HEK293 (cell line): Measurements from ENCODE around the gene CSNK1G2.

Experiments used
- CTCF ChIA-PET: fragments of 350-600 bp; formaldehyde crosslinking; extraction: SDS; loops from one replicate; lab custom pipeline; 2021; ENCODE audit warnings: antibody characterized with exemption; lab: Yijun Ruan, JAX
- POLR2A ChIA-PET: fragments of 300-600 bp; formaldehyde crosslinking; extraction: SDS; loops from one replicate; lab custom pipeline; 2020; ENCODE audit warnings: antibody characterized with exemption, inconsistent platforms; lab: Yijun Ruan, JAX
- H3K27ac ChIP-seq: fragments of 200-500 bp; sonication (Bioruptor generic); 2 replicates; pipeline ENCODE4 v1.5.1; 2014; ENCODE audit warnings: low read depth, low read length, control low read depth, inconsistent platforms; ENCODE audit errors: extremely low read depth
- H3K36me3 ChIP-seq, 2 experiments: fragments of 200-500 bp in 1 of 2; sonication (Bioruptor generic) in 1 of 2; 1 replicate in 1 of 2; 2 replicates in 1 of 2; pipeline ENCODE4 v1.5.1; 2014 to 2017; ENCODE audit warnings: inconsistent platforms in 2 of 2, low read length in 2 of 2; ENCODE audit not compliant: control insufficient read depth in 2 of 2, insufficient read depth in 1 of 2
- H3K4me1 ChIP-seq: fragments of 200-500 bp; sonication (Bioruptor generic); 2 replicates; pipeline ENCODE4 v1.5.1; 2014; ENCODE audit warnings: mild to moderate bottlenecking, low read length, inconsistent platforms; ENCODE audit not compliant: control insufficient read depth, insufficient read depth
- H3K4me3 ChIP-seq: 2 replicates; pipeline ENCODE4 v1.5.1; 2011; ENCODE audit warnings: low read depth, mild to moderate bottlenecking, control low read depth, low read length, moderate library complexity
- H3K9me3 ChIP-seq: fragments of 200-500 bp; sonication (Bioruptor generic); 2 replicates; pipeline ENCODE4 v1.5.1; 2014; ENCODE audit warnings: low read depth, low read length, inconsistent platforms; ENCODE audit not compliant: control insufficient read depth, insufficient read depth
- BCL11A ChIP-seq: fragments of 450-650 bp; formaldehyde crosslinking; IDR thresholded peaks from 2 replicates; pipeline ENCODE4 v1.5.1; 2016; ENCODE audit warnings: low read depth, missing biosample characterization, missing genetic modification characterization
- ELK4 ChIP-seq: IDR thresholded peaks from 2 replicates; pipeline ENCODE4 v1.6.1; 2011; ENCODE audit warnings: mild to moderate bottlenecking, low read depth, low read length, borderline replicate concordance
- KLF1 ChIP-seq: fragments of 450-650 bp; formaldehyde crosslinking; IDR thresholded peaks from 2 replicates; pipeline ENCODE4 v1.5.1; 2016; ENCODE audit warnings: missing biosample characterization, missing genetic modification characterization
- KLF8 ChIP-seq: fragments of 450-650 bp; formaldehyde crosslinking; IDR thresholded peaks from 2 replicates; pipeline ENCODE4 v1.5.1; 2016; ENCODE audit warnings: missing biosample characterization, missing genetic modification characterization
- OSR2 ChIP-seq: fragments of 450-650 bp; formaldehyde crosslinking; IDR thresholded peaks from 2 replicates; pipeline ENCODE4 v1.5.1; 2016; ENCODE audit warnings: missing biosample characterization, missing genetic modification characterization
- SALL2 ChIP-seq: fragments of 450-650 bp; formaldehyde crosslinking; IDR thresholded peaks from 2 replicates; pipeline ENCODE4 v1.5.0; 2017; ENCODE audit warnings: missing biosample characterization, mild to moderate bottlenecking, missing genetic modification characterization, borderline replicate concordance
- SETDB1 ChIP-seq: IDR thresholded peaks from one replicate; pipeline ENCODE4 v1.6.1; 2017; ENCODE audit warnings: mild to moderate bottlenecking, low read length, moderate library complexity, mixed read lengths; ENCODE audit not compliant: insufficient read length
- ZBTB8A ChIP-seq: fragments of 450-650 bp; formaldehyde crosslinking; IDR thresholded peaks from 2 replicates; pipeline ENCODE4 v1.5.1; 2016; ENCODE audit warnings: missing biosample characterization, missing genetic modification characterization
- ZNF202 ChIP-seq: fragments of 450-650 bp; formaldehyde crosslinking; IDR thresholded peaks from 2 replicates; pipeline ENCODE4 v1.5.1; 2016; ENCODE audit warnings: missing biosample characterization, missing genetic modification characterization, borderline replicate concordance
- ZNF280C ChIP-seq: fragments of 450-650 bp; formaldehyde crosslinking; IDR thresholded peaks from 2 replicates; pipeline ENCODE4 v1.5.1; 2016; ENCODE audit warnings: missing biosample characterization, missing genetic modification characterization
- ZNF324 ChIP-seq: fragments of 450-650 bp; formaldehyde crosslinking; IDR thresholded peaks from 2 replicates; pipeline ENCODE4 v1.5.1; 2016; ENCODE audit warnings: missing biosample characterization, missing genetic modification characterization
- ZNF350 ChIP-seq: fragments of 450-650 bp; formaldehyde crosslinking; IDR thresholded peaks from 2 replicates; pipeline ENCODE4 v1.5.0; 2017; ENCODE audit warnings: missing biosample characterization, mild to moderate bottlenecking, missing genetic modification characterization
- ZNF366 ChIP-seq: fragments of 450-650 bp; formaldehyde crosslinking; conservative IDR thresholded peaks from 2 replicates; pipeline ENCODE4 v1.5.1; 2016; ENCODE audit warnings: missing biosample characterization, missing genetic modification characterization
- ZNF391 ChIP-seq: fragments of 450-650 bp; formaldehyde crosslinking; IDR thresholded peaks from 2 replicates; pipeline ENCODE4 v1.5.1; 2016; ENCODE audit warnings: low read depth, missing biosample characterization, missing genetic modification characterization, borderline replicate concordance
- ZNF560 ChIP-seq: fragments of 450-650 bp; formaldehyde crosslinking; IDR thresholded peaks from 2 replicates; pipeline ENCODE4 v1.5.1; 2017; ENCODE audit warnings: missing biosample characterization, missing genetic modification characterization, borderline replicate concordance
- ZNF580 ChIP-seq: fragments of 450-650 bp; formaldehyde crosslinking; IDR thresholded peaks from 2 replicates; pipeline ENCODE4 v1.5.1; 2016; ENCODE audit warnings: missing biosample characterization, missing genetic modification characterization
- ZNF660 ChIP-seq: fragments of 450-650 bp; IDR thresholded peaks from 2 replicates; pipeline ENCODE4 v1.5.1; 2018; ENCODE audit warnings: missing biosample characterization, mild to moderate bottlenecking, missing genetic modification characterization
- ZNF785 ChIP-seq: fragments of 450-650 bp; formaldehyde crosslinking; IDR thresholded peaks from 2 replicates; pipeline ENCODE4 v1.5.1; 2016; ENCODE audit warnings: missing biosample characterization, missing genetic modification characterization
- ZSCAN30 ChIP-seq: fragments of 450-650 bp; IDR thresholded peaks from 2 replicates; pipeline ENCODE4 v1.5.1; 2018; ENCODE audit warnings: missing biosample characterization, mild to moderate bottlenecking, missing genetic modification characterization, moderate library complexity
- TF ChIP-seq, protein P1 (sequence below): fragments of 450-650 bp; formaldehyde crosslinking; IDR thresholded peaks from 2 replicates; pipeline ENCODE4 v1.5.1; 2017; ENCODE audit warnings: missing biosample characterization, missing genetic modification characterization
- TF ChIP-seq, protein P2 (sequence below): fragments of 450-650 bp; formaldehyde crosslinking; IDR thresholded peaks from 2 replicates; pipeline ENCODE4 v1.5.1; 2017; ENCODE audit warnings: missing biosample characterization, missing genetic modification characterization
- TF ChIP-seq, protein P3 (sequence below): fragments of 450-650 bp; formaldehyde crosslinking; IDR thresholded peaks from 2 replicates; pipeline ENCODE4 v1.5.1; 2016; ENCODE audit warnings: missing biosample characterization, missing genetic modification characterization

The CSNK1G2 gene

DNA sequence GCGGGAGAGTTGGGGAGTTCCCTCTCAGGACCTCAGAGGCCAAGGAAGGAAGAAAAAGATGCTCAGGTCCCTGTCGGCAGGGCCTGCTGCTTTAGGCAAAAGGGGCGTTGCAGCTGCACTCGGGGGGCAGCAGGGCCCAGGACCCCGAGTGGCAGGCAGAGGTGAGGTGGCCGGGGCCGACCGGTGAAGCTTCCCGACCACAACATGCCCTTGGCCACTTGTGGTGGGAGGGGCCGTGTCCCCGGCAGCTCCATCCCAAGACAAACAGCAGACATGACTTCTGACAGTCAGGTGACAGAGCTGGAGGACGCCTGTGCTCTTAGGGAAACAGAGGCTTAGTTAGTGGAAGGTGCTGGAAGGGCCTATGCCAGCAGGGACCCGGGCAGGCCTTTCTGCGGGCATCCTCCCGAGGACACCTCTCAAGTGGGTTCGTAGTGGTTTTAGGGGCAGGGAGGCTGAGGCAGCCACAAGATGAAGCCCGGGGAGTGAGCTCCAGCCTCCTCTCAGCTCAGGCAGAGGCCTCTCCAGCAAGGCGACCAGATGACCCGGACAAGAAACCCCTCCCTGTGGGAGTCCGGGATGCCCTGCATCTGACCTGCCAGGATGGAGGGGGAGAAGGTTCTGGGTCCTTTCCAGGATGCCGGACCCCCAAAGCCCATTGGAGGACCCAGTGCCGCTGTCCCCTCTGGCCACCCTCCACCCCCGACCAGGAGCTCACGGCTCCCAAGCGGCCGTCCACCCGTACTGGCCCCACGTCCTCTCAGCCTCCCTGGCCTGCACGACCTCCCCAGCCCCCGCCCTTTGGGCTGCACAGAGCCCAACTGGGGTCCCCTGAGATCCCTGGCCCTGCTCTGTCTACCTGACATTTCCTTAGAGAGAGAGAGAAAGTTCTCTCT lies 50.3 kb downstream of the CSNK1G2 start (continued):
- TF ChIP-seq, protein P1, sequence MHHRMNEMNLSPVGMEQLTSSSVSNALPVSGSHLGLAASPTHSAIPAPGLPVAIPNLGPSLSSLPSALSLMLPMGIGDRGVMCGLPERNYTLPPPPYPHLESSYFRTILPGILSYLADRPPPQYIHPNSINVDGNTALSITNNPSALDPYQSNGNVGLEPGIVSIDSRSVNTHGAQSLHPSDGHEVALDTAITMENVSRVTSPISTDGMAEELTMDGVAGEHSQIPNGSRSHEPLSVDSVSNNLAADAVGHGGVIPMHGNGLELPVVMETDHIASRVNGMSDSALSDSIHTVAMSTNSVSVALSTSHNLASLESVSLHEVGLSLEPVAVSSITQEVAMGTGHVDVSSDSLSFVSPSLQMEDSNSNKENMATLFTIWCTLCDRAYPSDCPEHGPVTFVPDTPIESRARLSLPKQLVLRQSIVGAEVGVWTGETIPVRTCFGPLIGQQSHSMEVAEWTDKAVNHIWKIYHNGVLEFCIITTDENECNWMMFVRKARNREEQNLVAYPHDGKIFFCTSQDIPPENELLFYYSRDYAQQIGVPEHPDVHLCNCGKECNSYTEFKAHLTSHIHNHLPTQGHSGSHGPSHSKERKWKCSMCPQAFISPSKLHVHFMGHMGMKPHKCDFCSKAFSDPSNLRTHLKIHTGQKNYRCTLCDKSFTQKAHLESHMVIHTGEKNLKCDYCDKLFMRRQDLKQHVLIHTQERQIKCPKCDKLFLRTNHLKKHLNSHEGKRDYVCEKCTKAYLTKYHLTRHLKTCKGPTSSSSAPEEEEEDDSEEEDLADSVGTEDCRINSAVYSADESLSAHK: no peak
- no peak for TF ChIP-seq ZNF391
- no peak for TF ChIP-seq BCL11A (tag by site-specific recombination)
- no peak for TF ChIP-seq ELK4
- TF ChIP-seq ZNF280C (tag by site-specific recombination): no peak
- no peak for TF ChIP-seq ZNF580 (tag by site-specific recombination)
- no peak for TF ChIP-seq ZNF202 (tag by site-specific recombination)
- no peak for TF ChIP-seq ZNF366 (tag by site-specific recombination)

DNA sequence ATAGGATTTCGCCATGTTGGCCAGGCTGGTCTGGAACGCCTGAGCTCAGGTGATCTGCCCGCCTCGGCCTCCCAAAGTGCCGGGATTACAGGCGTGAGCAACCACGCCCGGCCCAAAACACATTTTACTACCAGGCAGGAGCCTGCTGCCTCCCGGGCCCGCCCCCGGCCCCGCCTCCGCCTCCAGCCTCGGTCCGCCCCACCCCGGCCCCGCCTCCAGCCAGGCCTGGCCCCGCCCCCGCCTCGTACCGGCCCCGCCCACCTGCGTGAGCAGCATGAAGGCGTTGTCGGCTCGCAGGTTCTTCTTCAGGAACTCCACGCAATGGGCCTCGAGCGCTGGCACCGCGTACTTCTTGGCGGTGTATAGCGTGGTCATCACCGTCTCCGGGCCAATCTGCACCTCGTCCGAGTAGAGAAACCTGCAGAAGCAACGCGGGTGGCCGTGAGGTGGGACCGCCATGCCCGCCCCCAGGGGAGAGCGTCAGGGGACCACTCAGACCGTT lies 51.8 kb downstream of the CSNK1G2 start:
- no peaks in the 10 kb centered on the region for H3K4me1 ChIP-seq
- POLR2A ChIA-PET: interaction anchor here (0.5 to 0.6 kb wide), 2 partner anchors 47 to 285 kb away, joined by 3 to 4 read pairs; no protein-coding TSS in a partner anchor
- TF ChIP-seq ZSCAN30: no peak
- TF ChIP-seq ZNF324: no peak
- TF ChIP-seq KLF1: peak; percentile 67; the same call in 1 of the 2 replicates
- no peak for TF ChIP-seq ZNF350 (tag by site-specific recombination)
- no peak for TF ChIP-seq ZNF560 (tag by site-specific recombination)
- no peak for TF ChIP-seq ZNF785 (tag by site-specific recombination)
- 0 out of 2 replicates have a peak, but pooled peaks have one; percentile 35 for TF ChIP-seq KLF8 (tag by site-specific recombination)
- no peak for TF ChIP-seq ZBTB8A (tag by site-specific recombination)
- TF ChIP-seq OSR2 (tag by site-specific recombination): no peak
- no peak for TF ChIP-seq ZNF660 (tag by site-specific recombination)
- TF ChIP-seq, protein P2, sequence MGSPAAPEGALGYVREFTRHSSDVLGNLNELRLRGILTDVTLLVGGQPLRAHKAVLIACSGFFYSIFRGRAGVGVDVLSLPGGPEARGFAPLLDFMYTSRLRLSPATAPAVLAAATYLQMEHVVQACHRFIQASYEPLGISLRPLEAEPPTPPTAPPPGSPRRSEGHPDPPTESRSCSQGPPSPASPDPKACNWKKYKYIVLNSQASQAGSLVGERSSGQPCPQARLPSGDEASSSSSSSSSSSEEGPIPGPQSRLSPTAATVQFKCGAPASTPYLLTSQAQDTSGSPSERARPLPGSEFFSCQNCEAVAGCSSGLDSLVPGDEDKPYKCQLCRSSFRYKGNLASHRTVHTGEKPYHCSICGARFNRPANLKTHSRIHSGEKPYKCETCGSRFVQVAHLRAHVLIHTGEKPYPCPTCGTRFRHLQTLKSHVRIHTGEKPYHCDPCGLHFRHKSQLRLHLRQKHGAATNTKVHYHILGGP (tag by site-specific recombination): no peak
- TF ChIP-seq, protein P3, sequence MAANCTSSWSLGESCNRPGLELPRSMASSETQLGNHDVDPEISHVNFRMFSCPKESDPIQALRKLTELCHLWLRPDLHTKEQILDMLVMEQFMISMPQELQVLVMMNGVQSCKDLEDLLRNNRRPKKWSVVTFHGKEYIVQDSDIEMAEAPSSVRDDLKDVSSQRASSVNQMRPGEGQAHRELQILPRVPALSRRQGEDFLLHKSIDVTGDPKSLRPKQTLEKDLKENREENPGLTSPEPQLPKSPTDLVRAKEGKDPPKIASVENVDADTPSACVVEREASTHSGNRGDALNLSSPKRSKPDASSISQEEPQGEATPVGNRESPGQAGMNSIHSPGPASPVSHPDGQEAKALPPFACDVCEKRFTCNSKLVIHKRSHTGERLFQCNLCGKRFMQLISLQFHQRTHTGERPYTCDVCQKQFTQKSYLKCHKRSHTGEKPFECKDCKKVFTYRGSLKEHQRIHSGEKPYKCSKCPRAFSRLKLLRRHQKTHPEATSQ (tag by site-specific recombination): no peak
- TF ChIP-seq SALL2 (tag by site-specific recombination): no peak
- TF ChIP-seq SETDB1: no peak
- CTCF ChIA-PET: interaction anchor here (1.0 kb wide), 1 partner anchor 27 kb away, joined by 3 read pairs; no protein-coding TSS in a partner anchor
- H3K27ac ChIP-seq: no peak overlapping the region
- no peak overlapping the region for H3K4me3 ChIP-seq
- H3K36me3 ChIP-seq: peaks cover 43 to 71% of the 10 kb centered on the region in 2 experiments
- no peaks in the 10 kb centered on the region for H3K9me3 ChIP-seq
